Aorta (tissue), 5 donors: ENCODE measurements around the gene AXIN1. TPM values are rescaled to one million over a fixed set of nuclear protein-coding genes. Genes with fewer than 3 reads are reported as not detected.

ENCODE experiments used
- ATAC-seq: fragments of 200-7000 bp; cut with Tn5 transposase; one replicate; pipeline ENCODE4 v1.9.1; 2022; ENCODE audit warnings: moderate library complexity; ENCODE audit not compliant: low FRiP score
- DNase-seq, 2 donors: peaks; one replicate each; pipeline ENCODE4 v3.0.0-alpha.2; 2020
- H3K27ac ChIP-seq, 2 donors: one replicate each; pipeline ENCODE4 v1.5.1; 2013; ENCODE audit warnings: low read length in 2 of 2, mild to moderate bottlenecking in 2 of 2, moderate library complexity in 2 of 2, control low read depth in 1 of 2, inconsistent platforms in 1 of 2, low read depth in 1 of 2
- H3K27me3 ChIP-seq, 2 donors: one replicate each; pipeline ENCODE4 v1.6.1; 2013; ENCODE audit warnings: control low read depth in 1 of 2, low read length in 1 of 2, mild to moderate bottlenecking in 1 of 2, moderate library complexity in 1 of 2; ENCODE audit not compliant: insufficient read depth in 2 of 2, control insufficient read depth in 1 of 2
- H3K36me3 ChIP-seq, 2 donors: one replicate each; pipeline ENCODE4 v1.6.1; 2013; ENCODE audit warnings: control low read depth in 1 of 2, low read length in 1 of 2, mild to moderate bottlenecking in 1 of 2; ENCODE audit not compliant: insufficient read depth in 2 of 2, control insufficient read depth in 1 of 2
- H3K4me1 ChIP-seq, 2 donors: one replicate each; pipeline ENCODE4 v1.6.1; 2013; ENCODE audit warnings: low read length in 2 of 2, control low read depth in 1 of 2, mild to moderate bottlenecking in 1 of 2, moderate library complexity in 1 of 2; ENCODE audit not compliant: insufficient read depth in 2 of 2, control insufficient read depth in 1 of 2
- H3K4me3 ChIP-seq, 2 donors: one replicate each; pipeline ENCODE4 v1.5.1; 2013; ENCODE audit warnings: low read length in 2 of 2, control low read depth in 1 of 2, mild to moderate bottlenecking in 1 of 2
- H3K9me3 ChIP-seq: one replicate; pipeline ENCODE4 v1.6.1; 2013; ENCODE audit warnings: mild to moderate bottlenecking, low read length; ENCODE audit not compliant: control insufficient read depth
- WGBS, 2 donors: extraction: QIAGEN DNeasy Blood & Tissue Kit; methylation state at CpG; one replicate each; pipeline ENCODE4 v1.1.7; 2013; 5-methylcytosine and 5-hydroxymethylcytosine counted together
- intact Hi-C, 2 donors: fragments of 100-400 bp; cut with DNase I; formaldehyde crosslinking; loops; one replicate each; pipeline versions ENCODE4 v1.14.2 to v1.15.0; 2022
- polyA plus RNA-seq, 2 donors: library from polyadenylated mRNA; stranded (reverse); fragments of 200-250 nt; gene quantifications; one replicate each; pipeline ENCODE4 v1.2.3, GENCODE V29; 2013
- total RNA-seq, 2 donors: library from RNA; stranded (reverse); fragmentation: NEBNext Ultra II Directional; extraction: Animal tissue kit (Norgen Biotek cat#: 25700); gene quantifications; one replicate each; pipeline ENCODE4 v1.2.1, GENCODE V29; 2021
- donor health status: healthy with polysubstance abuse.
- donor health status: Bipolar disorder and iron deficiency.
- donor health status: DM: no; HTN: no; CAD: no.
- donor health status: DM: no; HTN: no; CAD: no.
- donor health status: DM: yes; HTN: yes; CAD: no.

AXIN1 gene
- total and polyA plus RNA-seq, 4 donors, result 9.1 to 19.8 (median 15.6) TPM

DNA sequence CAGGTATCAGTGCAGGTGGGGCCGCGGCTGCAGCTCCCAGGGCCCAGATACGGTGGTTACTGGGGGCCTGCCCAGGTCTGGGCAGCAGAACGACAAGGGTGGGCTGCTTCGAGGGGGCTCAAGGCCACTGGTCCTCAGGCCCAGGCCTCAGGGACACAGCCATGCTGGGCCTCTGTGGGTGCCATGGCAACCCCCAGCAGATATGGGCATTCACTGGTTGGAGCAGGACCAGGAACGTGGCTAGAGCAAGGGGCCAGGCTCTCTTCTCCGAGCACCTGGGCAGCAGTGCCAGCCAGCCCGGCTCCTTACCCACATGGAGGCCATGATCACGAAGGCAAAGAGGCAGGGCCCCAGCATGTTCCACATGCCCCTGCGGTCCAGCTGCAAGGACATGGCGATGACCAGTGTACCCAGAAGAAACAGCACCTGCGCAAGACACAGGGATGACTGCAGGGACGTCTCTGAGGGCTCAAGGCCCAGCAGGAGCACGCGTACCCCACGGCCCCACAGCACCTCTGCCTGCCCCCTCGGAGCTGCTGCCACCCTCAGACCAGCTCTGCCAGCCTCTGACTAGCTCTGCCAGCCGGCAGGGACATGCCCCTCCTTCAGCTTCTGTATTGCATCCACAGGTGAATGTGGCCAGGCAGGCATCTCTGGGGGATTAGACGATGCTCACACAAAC lies 19.9 kb upstream of the AXIN1 start:
- Histone ChIP-seq H3K4me1 (no peaks in the 10 kb centered on the region), H3K36me3 (peaks cover 0 to 7% of the 10 kb centered on the region in 2 donors), H3K27ac (no peak overlapping the region), H3K4me3 (no peak overlapping the region), H3K27me3 (no peaks in the 10 kb centered on the region), H3K9me3 (no peaks in the 10 kb centered on the region)
- intact Hi-C loops, result no loop called here
- WGBS, 2 donors, result 89 to 91% methylated on average over 19 of the region's 19 CpGs
- ATAC-seq (no peak), DNase-seq (no peak)

- DNase-seq, result no peak
- peaks cover 0 to 7% of the 10 kb centered on the region in 2 donors for H3K36me3 ChIP-seq
- no peak for ATAC-seq
Measured at GRCh38 chr16:371515-372301, 19.2 kb upstream of the AXIN1 start.

DNA sequence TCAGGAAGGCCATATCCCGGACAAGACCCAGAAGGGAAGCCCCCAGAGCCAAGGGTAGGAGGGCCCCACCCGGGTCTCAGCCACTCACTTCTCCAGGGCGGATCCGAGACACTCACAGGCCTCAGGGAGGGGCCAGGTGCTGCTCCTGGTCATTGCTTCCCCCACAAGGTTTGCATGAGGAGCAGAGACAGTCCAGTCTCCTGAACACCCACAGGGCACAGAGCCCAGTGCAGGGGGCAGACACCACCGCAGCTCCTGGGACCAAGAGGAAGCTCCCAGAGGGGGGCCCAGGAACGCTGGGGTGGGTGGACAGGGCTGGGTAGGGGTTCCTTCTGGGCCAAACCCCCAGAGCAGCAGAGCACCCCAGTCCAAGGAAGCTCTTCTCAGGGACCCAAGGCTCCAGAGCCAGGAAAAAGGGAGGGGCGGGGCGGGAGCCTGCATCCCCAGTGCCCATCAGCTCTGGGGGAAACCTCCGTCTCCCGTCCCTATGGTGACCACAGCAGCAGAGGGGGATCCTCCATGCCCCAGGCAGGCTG lies 18.5 kb upstream of the AXIN1 start:
- H3K27ac ChIP-seq, result no peak overlapping the region
- no peaks in the 10 kb centered on the region for H3K9me3 ChIP-seq
- no peak overlapping the region for H3K4me3 ChIP-seq
- no peaks in the 10 kb centered on the region for H3K27me3 ChIP-seq
- no peaks in the 10 kb centered on the region for H3K4me1 ChIP-seq
- ATAC-seq (no peak), DNase-seq (no peak)
- intact Hi-C loops, result no loop called here
- WGBS, 2 donors, result 42 to 54% methylated on average over 8 to 10 of the region's 10 CpGs
- peaks cover 0 to 9% of the 10 kb centered on the region in 2 donors for H3K36me3 ChIP-seq

More at GRCh38 chr16:371515-372301, 19.2 kb upstream of the AXIN1 start:
- Histone ChIP-seq H3K27me3 (no peaks in the 10 kb centered on the region), H3K27ac (no peak overlapping the region), H3K9me3 (no peaks in the 10 kb centered on the region), H3K4me1 (no peaks in the 10 kb centered on the region), H3K4me3 (no peak overlapping the region)
- WGBS, 2 donors, result 92% methylated on average over 31 of the region's 31 CpGs
- intact Hi-C loops, result no loop called here

DNA sequence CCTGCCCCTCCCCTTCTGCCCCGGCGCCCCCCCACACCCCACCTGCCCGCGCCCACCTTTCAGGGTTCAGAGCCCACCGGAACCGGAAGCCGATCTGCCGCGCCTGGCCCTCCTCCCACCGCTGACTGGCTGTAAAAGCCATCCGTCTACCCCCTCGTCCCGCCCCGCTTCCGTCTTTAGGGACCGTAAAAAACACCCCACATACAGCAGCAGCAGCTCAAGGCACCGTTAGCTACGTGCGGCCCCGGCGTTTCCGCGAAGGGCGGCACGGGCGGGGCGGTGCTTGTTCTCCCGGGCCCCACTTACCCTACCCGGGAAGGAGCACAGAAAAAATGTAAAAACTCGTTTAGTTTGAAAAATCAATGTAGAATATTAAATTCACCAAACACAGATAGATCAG lies 17.9 kb upstream of the AXIN1 start, which contains the start of gene MRPL28:
Gene MRPL28, minus strand, starts transcription at position 96 of the 400 bp plus-strand sequence. CDS start 320 bp downstream, outside the sequence.
- Histone ChIP-seq H3K27me3 (no peaks in the 10 kb centered on the region), H3K9me3 (no peaks in the 10 kb centered on the region), H3K27ac (no peak within 1 kb of the TSS), H3K4me1 (no peaks in the 10 kb centered on the region), H3K4me3 (no peak within 1 kb of the TSS), H3K36me3 (peaks cover 0 to 9% of the 10 kb centered on the region in 2 donors)
- intact Hi-C loops, result no loop called here
- ATAC-seq, result peak; percentile 92
- WGBS, 2 donors, result 0 to 1% methylated on average over 24 to 30 of the region's 30 CpGs
- DNase-seq, result peak; percentile 96 to 98

- Histone ChIP-seq H3K9me3 (no peaks in the 10 kb centered on the region), H3K36me3 (peaks cover 0 to 9% of the 10 kb centered on the region in 2 donors), H3K4me1 (no peaks in the 10 kb centered on the region), H3K27me3 (no peaks in the 10 kb centered on the region), H3K27ac (no peak overlapping the region), H3K4me3 (no peak overlapping the region)
- DNase-seq (no peak), ATAC-seq (peak; percentile 42)
- WGBS, 2 donors, result 13 to 15% methylated on average over 38 to 44 of the region's 44 CpGs
- intact Hi-C loops, result no loop called here
Measured at GRCh38 chr16:369866-370436, 17.4 kb upstream of the AXIN1 start.

- 82 to 85% methylated on average over 18 to 20 of the region's 20 CpGs for WGBS, 2 donors
- DNase-seq, result no peak
- Histone ChIP-seq H3K4me3 (no peak overlapping the region), H3K27ac (no peak overlapping the region), H3K9me3 (no peaks in the 10 kb centered on the region), H3K36me3 (peaks cover 0 to 7% of the 10 kb centered on the region in 2 donors), H3K4me1 (no peaks in the 10 kb centered on the region), H3K27me3 (no peaks in the 10 kb centered on the region)
- intact Hi-C loops, result no loop called here
- ATAC-seq, result no peak
Measured at GRCh38 chr16:369275-369865, 16.8 kb upstream of the AXIN1 start.

DNA sequence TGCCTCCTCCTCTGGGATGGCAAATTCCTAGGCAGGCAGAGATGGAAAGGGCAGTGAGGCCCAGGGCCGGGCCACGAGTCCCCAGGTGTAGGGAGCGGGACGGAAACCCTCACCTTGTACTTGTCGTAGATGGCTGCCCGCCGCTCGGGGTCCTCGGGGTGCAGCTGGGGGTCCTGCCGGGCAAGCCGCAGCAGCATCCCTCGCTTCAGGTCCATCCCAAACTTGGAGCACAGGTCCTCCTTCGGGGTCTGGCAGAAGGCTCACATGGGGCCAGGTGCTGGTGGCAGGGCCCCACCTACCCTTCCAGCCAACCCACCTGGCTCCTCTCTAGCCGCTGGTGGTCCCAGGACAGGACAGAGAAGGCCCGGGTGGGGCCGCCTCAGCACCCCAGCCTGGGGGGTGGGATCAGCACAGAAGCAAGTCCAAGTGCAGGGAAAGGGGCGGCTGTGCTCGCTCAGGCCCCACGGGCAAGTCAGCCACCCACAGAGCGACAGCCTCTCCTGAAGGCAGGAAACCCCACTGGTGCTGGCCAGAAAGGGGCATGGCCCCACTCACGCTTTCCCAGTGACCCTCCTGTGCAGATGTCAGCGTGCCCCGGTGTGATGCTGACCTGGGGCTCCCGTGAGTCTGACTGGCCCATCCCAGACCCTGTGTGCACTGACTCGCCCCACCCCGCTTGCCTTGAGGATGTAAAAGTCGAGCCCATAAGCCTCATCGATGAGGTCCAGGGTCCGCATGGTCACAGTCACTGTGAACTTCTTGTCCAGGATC lies 16.1 kb upstream of the AXIN1 start:
- H3K4me3 ChIP-seq, result no peak overlapping the region
- peaks cover 0 to 4% of the 10 kb centered on the region in 2 donors for H3K36me3 ChIP-seq
- H3K27ac ChIP-seq, result no peak overlapping the region
- ATAC-seq, result no peak
- H3K4me1 ChIP-seq, result no peaks in the 10 kb centered on the region
- no peaks in the 10 kb centered on the region for H3K27me3 ChIP-seq
- H3K9me3 ChIP-seq, result no peaks in the 10 kb centered on the region
- intact Hi-C loops, result no loop called here
- WGBS, 2 donors, result 94% methylated on average over 29 of the region's 29 CpGs
- DNase-seq, result no peak
